Activated CD4-positive, alpha-beta T cell treated with anti-CD3 and anti-CD28 coated beads for 48 hours (primary cell): ENCODE data around the gene VPS37C.
"Not testable (repeated sequence)": the region's sequence is repeated elsewhere in the genome, so short reads cannot be mapped to it uniquely, and the experiment has no call there.

ENCODE experiments used
- DNase-seq: peaks from one replicate; pipeline ENCODE4 v3.0.0-alpha.2; 2020

The VPS37C gene

GRCh38 chr11:61114913-61115312, 46.3 kb downstream of the VPS37C start:
- peak; percentile 28 for DNase-seq

DNA sequence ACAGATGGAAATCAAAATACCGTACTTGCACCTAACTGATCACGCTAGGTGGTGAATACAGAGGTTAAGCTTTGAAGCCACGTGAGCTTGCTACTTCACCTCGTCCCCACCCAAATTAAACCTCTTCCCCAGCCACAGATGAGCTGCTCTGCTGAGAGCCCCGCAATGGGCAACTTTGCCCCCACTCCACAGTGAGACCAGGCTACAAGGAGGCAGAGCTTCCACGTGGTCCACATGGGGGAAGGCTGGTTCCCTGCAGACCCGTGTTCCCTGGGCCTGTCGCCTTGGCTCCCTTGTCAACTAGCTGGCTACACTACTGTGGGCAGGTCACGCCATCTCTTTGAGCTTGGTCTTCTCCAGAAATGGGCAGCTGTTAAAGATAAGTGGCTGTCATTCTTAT, 48.0 kb downstream of the VPS37C start:
- DNase-seq, result no peak

GRCh38 chr11:61112575-61112974, 48.7 kb downstream of the VPS37C start:
- DNase-seq, result no peak

DNA sequence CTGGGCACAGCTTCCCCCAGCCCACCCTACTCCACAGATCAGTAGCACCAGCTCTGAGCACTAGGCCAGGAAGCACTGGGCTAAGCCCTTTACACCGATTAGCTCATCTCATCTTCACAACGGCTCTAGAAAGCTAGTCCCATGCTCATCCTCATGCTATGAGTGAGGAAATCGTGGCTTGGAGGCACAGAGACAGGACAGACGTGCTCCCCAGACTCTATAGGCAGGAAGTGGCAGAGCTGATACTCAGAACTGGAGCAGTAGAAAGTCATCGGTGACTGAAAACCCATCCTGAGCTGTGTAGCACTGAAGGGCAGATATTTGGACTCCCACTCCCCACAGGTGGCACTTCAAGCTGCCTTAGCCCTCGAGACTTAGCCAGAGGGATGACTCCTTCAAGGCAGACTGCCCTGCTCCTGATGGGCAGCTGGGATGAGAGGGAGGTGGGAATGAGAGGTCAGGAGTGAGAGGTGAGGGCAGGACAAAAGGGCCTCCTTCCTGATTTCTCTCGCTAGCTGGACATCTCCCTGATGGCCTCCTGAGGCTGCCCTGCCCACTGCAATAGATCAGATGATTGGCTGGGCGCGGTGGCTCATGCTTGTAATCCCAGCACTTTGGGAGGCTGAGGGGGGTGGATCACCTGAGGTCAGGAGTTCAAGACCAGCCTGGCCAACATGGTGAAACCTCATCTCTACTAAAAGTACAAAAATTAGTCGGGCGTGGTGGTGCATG, 49.3 kb downstream of the VPS37C start:
- peak; percentile 78 for DNase-seq

DNA sequence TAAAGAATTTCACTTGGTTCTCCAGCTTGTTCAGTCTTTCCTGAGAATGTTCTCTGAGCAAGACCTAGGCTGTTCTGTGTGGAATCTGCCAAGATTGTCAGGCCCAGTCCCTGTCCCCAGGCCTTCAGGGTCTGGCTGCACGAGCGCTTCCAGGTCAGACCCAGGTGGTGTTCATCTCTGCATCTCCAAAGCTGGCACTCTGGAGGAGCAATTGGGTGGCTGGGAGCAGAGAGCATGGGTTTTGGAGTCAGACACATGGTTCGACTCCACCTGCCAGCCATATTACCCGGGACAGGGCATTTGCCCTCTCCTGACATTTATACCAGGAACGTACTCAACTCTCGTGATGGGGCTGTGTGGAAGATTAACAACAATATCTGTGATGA, 50.2 kb downstream of the VPS37C start:
- no peak for DNase-seq

GRCh38 chr11:61110255-61111049, 50.8 kb downstream of the VPS37C start:
- DNase-seq, result no peak

GRCh38 chr11:61109671-61110070, 51.6 kb downstream of the VPS37C start:
- no peak for DNase-seq

- no peak for DNase-seq
These were observed 52.2 kb downstream of the VPS37C start for GRCh38 chr11:61108847-61109585.

- DNase-seq, result no peak
These were observed 53.3 kb downstream of the VPS37C start for GRCh38 chr11:61107888-61108287.

DNA sequence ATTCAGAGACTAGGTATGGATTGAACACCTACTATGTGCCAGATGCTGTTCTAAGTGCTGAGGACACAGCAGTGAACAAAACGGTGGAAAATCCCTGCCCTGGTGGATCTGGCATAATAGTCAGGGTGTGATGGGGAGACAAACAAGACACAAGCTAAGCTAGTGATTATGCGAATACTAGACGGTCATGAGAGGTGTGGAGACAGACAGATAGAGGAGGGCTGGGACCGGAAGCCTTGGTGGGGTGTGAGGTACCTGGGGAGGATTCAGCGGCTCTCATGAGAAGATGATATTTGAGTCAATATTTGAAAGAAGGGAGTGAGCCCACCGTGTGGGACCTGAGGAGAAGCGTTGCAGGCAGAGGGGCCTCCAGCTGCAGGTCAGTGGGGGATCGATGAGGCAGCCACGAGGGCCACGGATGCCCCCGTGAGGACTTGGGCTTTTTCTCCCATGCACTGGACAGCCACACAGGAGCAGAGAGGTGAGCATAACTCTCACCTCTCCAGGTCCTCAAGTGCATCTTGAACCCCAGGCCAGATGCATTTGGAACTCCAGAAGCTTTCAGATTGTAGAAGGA, 54.2 kb downstream of the VPS37C start:
- no peak for DNase-seq

DNA sequence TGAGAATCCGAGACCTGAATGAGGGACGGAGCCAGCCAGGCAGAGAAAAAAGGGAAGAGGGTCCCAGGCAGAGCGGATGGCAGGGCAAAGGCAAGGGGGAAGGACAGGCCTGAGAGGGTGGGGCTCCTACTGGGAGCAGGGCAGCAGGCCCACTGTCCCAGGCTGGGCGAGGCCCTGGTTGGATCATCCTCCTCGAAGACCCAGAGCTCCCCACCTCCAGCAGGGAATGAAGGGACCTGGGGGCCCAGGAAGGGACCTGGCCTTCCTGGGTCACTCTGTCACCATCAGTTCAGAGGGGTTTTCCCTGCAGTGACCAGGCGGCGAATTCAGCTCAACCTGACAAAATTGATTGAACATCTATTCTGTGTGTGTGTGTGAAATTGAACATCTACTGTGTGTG, 54.9 kb downstream of the VPS37C start:
- DNase-seq, result no peak

DNA sequence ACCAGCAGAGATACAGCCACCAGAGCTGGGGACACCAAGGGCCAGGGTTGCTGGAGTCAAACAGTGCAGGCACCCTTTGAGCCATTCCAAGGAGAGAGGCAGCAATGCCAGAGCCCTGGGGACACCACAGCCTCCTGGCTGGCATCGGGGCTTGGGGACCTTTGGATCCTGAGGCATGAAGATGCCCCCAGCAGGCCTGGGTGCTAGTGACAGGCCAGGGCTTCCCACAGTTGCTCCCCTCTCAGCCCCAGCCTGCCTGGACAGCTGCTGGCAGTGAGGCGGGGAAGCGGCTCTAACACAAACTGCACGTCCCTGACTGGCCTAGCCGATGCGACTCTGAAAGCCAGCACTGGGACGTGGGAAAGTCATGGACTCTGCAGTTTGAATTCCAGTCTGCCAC, 56.3 kb downstream of the VPS37C start:
- no peak for DNase-seq

GRCh38 chr11:61103851-61104423, 57.3 kb downstream of the VPS37C start:
- DNase-seq, result peak; percentile 41

DNA sequence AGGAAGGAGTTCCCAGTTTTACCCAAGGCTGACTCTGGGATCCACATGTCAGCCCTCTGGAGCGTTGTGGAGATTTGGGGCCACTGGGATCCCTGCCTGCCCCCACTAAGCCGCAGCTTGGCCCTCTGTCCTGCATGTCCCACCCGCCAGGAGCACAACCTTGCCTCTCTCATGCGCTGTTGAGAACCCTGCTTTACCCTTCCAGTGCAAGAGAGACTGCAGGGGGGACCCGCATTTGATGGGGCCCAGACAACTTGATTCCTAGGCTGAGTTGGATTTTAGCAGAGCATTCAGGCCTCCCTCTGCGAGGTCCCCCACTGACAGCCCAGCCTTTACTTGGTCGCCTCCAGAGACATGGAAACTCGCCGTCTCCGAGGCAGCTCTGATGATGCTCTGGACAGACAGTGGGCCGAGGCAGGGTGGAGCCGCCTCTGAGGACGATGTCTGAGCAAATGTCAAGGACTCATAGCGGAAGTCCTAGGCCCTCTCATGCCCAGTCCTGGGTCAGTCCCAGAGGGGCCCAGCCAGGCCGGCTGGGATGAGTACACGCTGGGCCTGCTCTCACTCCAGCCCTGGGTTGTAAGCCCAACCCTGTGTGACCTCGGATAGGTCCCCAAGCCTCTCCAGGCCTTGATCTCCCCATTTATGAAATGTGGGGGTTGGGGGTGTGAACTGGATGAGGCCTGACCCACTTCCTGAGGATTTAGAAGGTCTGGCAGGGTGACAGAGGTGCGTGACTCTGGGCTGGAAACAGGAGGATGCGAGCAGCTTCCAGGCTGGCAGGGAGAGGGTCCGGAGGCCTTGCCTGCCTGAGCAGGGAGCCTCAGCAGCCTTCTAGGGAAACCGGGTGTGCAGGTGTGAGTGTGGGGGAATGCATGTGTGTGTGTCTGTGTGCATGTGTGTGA, 58.3 kb downstream of the VPS37C start:
- peak; percentile 42 for DNase-seq

GRCh38 chr11:61098778-61099177, 62.4 kb downstream of the VPS37C start:
- DNase-seq, result no peak

DNA sequence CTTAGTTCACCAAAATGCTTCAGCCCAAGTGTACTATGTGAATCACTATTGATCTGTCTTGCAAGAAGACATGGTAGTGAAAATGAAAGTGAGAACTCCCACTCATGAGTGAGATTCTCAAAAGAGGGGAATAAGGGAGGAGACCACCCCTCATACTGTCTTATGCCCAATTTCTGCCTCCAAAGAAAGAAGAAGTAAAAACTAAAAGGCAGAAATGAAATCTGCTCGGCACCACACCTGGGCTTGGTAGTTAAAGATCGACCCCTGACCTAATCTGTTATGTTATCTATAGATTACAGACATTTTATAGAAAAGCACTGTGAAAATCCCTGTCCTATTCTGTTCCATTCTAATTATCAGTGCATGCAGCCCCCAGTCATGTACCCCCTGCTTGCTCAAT, 63.0 kb downstream of the VPS37C start:
- not testable (repeated sequence) for DNase-seq

DNA sequence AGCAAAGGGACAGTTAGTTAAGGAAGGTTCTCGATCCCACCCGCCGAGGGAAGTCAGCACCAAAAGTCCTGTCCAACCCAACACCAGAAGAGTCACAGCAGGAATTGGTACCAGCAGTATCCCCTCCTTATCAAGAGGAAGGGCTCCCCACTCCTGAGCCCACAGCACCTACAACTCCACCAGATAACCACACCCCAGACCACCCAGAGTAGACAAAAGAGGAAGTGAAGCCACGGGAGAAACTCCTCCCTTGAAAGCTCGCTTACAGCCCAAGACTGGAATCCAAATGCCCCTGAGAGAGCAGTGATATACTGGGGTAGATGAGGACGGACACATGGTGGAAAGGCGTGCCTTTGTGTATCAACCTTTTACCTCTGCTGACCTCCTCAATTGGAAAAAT, 66.2 kb downstream of the VPS37C start:
- no peak for DNase-seq

- not testable (repeated sequence) for DNase-seq
These were observed 67.1 kb downstream of the VPS37C start for GRCh38 chr11:61094167-61094566.

DNA sequence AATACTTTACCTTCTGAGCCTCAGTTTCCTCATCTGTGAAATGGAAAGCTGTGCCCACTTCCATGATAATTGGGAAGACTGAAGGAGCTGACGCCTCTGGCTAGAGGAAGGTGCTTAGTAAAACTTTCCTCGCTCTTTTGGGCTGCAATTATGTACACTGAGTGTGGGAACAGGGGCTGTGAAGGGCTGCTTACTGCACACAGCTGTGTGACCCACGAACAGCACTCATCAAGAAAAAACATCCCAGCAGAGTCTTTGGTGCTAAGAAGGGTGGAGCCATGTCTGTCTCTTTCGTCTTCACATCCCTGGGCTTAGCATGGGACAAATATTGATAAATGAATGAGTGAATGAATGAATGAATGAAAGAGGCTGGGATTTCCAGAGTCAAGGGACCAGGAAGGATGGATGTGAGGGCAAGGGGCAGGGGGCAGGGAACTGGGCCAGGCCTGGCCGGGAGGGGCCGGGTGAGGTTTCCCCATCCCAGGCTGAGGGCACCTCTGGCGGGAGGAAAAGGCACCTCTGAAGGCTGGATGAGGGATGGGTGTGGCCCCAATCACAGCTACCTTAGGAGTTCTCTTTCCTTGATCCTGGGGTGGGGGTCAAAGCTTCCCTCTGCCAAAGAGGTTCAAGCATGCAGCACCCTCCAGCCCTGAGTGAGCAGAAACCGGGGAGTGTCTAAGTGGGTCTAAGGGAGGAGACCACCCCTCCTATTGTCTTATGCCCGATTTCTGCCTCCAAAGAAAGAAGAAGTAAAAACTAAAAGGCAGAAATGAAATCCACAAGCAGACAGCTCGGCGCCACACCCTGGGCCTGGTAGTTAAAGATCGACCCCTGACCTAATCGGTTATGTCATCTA, 68.1 kb downstream of the VPS37C start:
- no peak for DNase-seq

DNA sequence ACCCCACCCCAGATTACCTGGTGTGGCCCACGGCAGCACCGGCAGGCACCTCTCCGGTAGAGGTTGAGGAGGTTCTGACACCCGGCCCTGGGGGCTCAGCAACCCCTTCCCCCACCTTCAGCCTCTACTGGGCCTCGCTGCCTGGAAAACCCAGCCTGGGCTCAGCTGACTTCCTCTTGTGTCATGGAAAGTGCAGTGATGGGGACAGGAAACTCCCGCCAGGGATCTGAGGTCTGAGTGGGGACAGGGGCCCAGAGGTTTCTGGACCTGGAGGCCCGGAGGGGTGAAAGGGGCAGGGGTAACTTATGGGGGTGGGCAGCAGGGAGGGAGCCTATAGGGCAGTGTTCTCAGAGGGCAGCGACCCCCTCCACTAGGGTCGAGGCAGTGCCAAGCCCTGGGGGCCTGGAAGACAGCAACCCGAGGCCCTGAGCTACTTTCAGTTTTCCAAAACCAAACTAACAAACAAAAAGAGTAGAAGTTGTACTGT, 68.9 kb downstream of the VPS37C start:
- DNase-seq, result peak; percentile 74
